ENCODE data around the gene HEYL. TPM values are rescaled to one million over a fixed set of nuclear protein-coding genes. Genes with fewer than 3 reads are reported as not detected.

The HEYL gene
- total and polyA plus RNA-seq, 2 of the 8 experiments (the other 6 are each of a cell fraction or from before 2014, with no cell fraction given), result 1.8 to 3.1 TPM

- 25% methylated on average over 6 of the region's 6 CpGs; no CpG with 5 or more reads in 1 of the 2 experiments for WGBS, 2 experiments (ENCODE audit: extremely low coverage in 1 of 2, insufficient coverage in 1 of 2, insufficient read length in 1 of 2, insufficient replicate concordance in 2 of 2, low coverage in 1 of 2, low lambda C conversion rate in 2 of 2, missing lambda C conversion rate in 1 of 2)
- no peaks in the 10 kb centered on the region for H3K79me1 ChIP-seq (ENCODE audit: low read depth, low read length)
- ChIA-PET CTCF (ENCODE audit: partially characterized antibody) (interaction anchor here (0.5 to 17.8 kb wide), 50 partner anchors 10 to 1456 kb away, joined by 3 to 469 read pairs (median 4); partner anchors contain the start of genes HEYL, HPCAL4, NT5C1A and PPIE), POLR2A (ENCODE audit: partially characterized antibody) (interaction anchor here (0.8 to 2.8 kb wide), 6 partner anchors 11 to 84 kb away, joined by 3 to 11 read pairs (median 3); partner anchors contain the start of gene HEYL)
- H2BK5ac ChIP-seq (ENCODE audit: low read depth, low read length), result 0 out of 2 replicates have a peak overlapping the region, but pooled peaks have one; percentile 44
- no peaks in the 10 kb centered on the region for H3K36me3 ChIP-seq (ENCODE audit: control insufficient read depth in 2 of 4, insufficient read depth in 4 of 4, low read length in 3 of 4)
- no peak overlapping the region for H3K4me3 ChIP-seq (ENCODE audit: extremely low read depth in 1 of 4, insufficient read depth in 2 of 4, low read depth in 3 of 4, low read length in 4 of 4)
- no peak overlapping the region for H3K4ac ChIP-seq (replicated peaks; ENCODE audit: insufficient read length, low read depth, low read length)
- H3K56ac ChIP-seq (replicated peaks; ENCODE audit: insufficient read length, low read depth, low read length), result no peak overlapping the region
- H3K18ac ChIP-seq (ENCODE audit: extremely low read depth, low read length), result peak overlapping the region; percentile 97; the same call in 1 of the 2 replicates
- DNase-seq (ENCODE audit: low read depth in 1 of 2, low spot score in 2 of 2) (peak; percentile 44 to 82), FAIRE-seq (peak; percentile 39)
- H4K91ac ChIP-seq (replicated peaks; ENCODE audit: insufficient read length, low read length), result peak overlapping the region; percentile 26
- H3K23me2 ChIP-seq (ENCODE audit: low read depth, low read length), result no peaks in the 10 kb centered on the region
- H2BK15ac ChIP-seq (ENCODE audit: low read length), result peak overlapping the region; percentile 89; the same call in 1 of the 2 replicates
- peaks cover 0 to 43% (median 18%) of the 10 kb centered on the region in 4 experiments; a peak in 4 of 7 replicates for H3K27me3 ChIP-seq (replicated peaks in 1 of 4; ENCODE audit: control insufficient read depth in 3 of 4, extremely low read depth in 1 of 4, insufficient read depth in 3 of 4, low read length in 3 of 4)
- H2BK12ac ChIP-seq (ENCODE audit: low read depth, low read length), result peak overlapping the region; percentile 87; the same call in 1 of the 2 replicates
- no peaks in the 10 kb centered on the region for H3K9me3 ChIP-seq (ENCODE audit: insufficient read depth in 2 of 2, low read depth in 1 of 2, low read length in 1 of 2)
- no peaks in the 10 kb centered on the region for H3K79me2 ChIP-seq (ENCODE audit: control insufficient read depth in 1 of 2, insufficient read depth in 2 of 2, low read length in 2 of 2)
- H2BK120ac ChIP-seq (replicated peaks; ENCODE audit: low read depth, low read length), result no peak overlapping the region
- peak overlapping the region; percentile 100 for H2AFZ ChIP-seq (ENCODE audit: low read length)
- H2AK5ac ChIP-seq (ENCODE audit: low read depth, low read length), result no peak overlapping the region
- H3K27ac ChIP-seq (ENCODE audit: low read depth, low read length), result no peak overlapping the region
- peak overlapping the region in 1 of 2 experiments; percentile 44; a peak in 1 of 4 replicates for H3K4me2 ChIP-seq (ENCODE audit: insufficient read depth in 1 of 2, low read depth in 2 of 2, low read length in 2 of 2)
- peak overlapping the region; percentile 86; the same call in 1 of the 2 replicates for H4K8ac ChIP-seq (ENCODE audit: extremely low read depth, insufficient read depth, low read length)
- H3K23ac ChIP-seq (ENCODE audit: insufficient read length), result no peak overlapping the region
- H2BK20ac ChIP-seq (ENCODE audit: low read length), result no peak overlapping the region
- no peak overlapping the region for H3K9ac ChIP-seq (replicated peaks in 1 of 4; ENCODE audit: extremely low read depth in 1 of 4, low read depth in 3 of 4, low read length in 3 of 4)
- no peaks in the 10 kb centered on the region for H3K4me1 ChIP-seq (replicated peaks in 1 of 4; ENCODE audit: control insufficient read depth in 3 of 4, insufficient read depth in 4 of 4, low read length in 3 of 4)
- H4K20me1 ChIP-seq (replicated peaks in 1 of 2; ENCODE audit: control insufficient read depth in 1 of 2, insufficient read depth in 2 of 2, low read length in 2 of 2), result peaks cover 0 to 2% of the 10 kb centered on the region in 2 experiments
- no peak overlapping the region for H3K14ac ChIP-seq (ENCODE audit: insufficient read length)
- no peak overlapping the region for H4K5ac ChIP-seq (ENCODE audit: insufficient read length, low read depth, low read length)
- no peak for TF ChIP-seq EZH2 (IDR thresholded peaks at IDR 0.05; ENCODE audit: low read depth, low read length, severe bottlenecking)
- TF ChIP-seq CREB1 (IDR thresholded peaks at IDR 0.05), result peak; percentile 64
- no peak for TF ChIP-seq TEAD4 (IDR thresholded peaks at IDR 0.05; ENCODE audit: low read depth, low read length)
- no peak for TF ChIP-seq CBX5 (IDR thresholded peaks at IDR 0.05; ENCODE audit: low read depth, low read length)
- 0 out of 2 replicates have a peak, but pooled peaks have one; percentile 25 for TF ChIP-seq TAF1 (IDR thresholded peaks at IDR 0.05; ENCODE audit: low read depth, low read length)
- TF ChIP-seq EP300 (IDR thresholded peaks at IDR 0.05; ENCODE audit: borderline replicate concordance in 1 of 2, low read depth in 2 of 2, low read length in 2 of 2), result no peak
- TF ChIP-seq RAD21 (IDR thresholded peaks at IDR 0.05 in 1 of 2, conservative IDR thresholded peaks at IDR 0.05 in 1 of 2; ENCODE audit: low read depth in 2 of 2, low read length in 2 of 2), result peak; percentile 71 to 79
- TF ChIP-seq GABPA (IDR thresholded peaks at IDR 0.05; ENCODE audit: borderline replicate concordance, insufficient read depth, low read length), result no peak
- no peak for TF ChIP-seq POLR2AphosphoS5 (IDR thresholded peaks at IDR 0.05; ENCODE audit: low read depth, low read length)
- TF ChIP-seq SIN3A (conservative IDR thresholded peaks at IDR 0.05 in 1 of 2, IDR thresholded peaks at IDR 0.05 in 1 of 2; ENCODE audit: low read depth in 1 of 2, low read length in 2 of 2), result no peak
- peak; percentile 37; the same call in 1 of the 2 replicates for TF ChIP-seq SP2 (IDR thresholded peaks at IDR 0.05; ENCODE audit: low read length)
- no peak for TF ChIP-seq EGR1 (IDR thresholded peaks at IDR 0.05; ENCODE audit: borderline replicate concordance, low read depth, low read length)
Measured at GRCh38 chr1:39657923-39658485, 18.6 kb upstream of the HEYL start.
